HG03354 (cell line): Measurements from ENCODE around the gene EPS8.
A peak's percentile ranks its signal among the peaks of the same experiment; 100 is the strongest.
"Not testable (repeated sequence)": the region's sequence is repeated elsewhere in the genome, so short reads cannot be mapped to it uniquely, and the experiment has no call there.

Experiments
- ATAC-seq: cut with Tn5 transposase; IDR thresholded peaks from one replicate; pipeline ENCODE4 v1.9.1; 2021; ENCODE audit warnings: mild to moderate bottlenecking; ENCODE audit not compliant: unreplicated experiment, poor library complexity, severe bottlenecking

The EPS8 gene

DNA sequence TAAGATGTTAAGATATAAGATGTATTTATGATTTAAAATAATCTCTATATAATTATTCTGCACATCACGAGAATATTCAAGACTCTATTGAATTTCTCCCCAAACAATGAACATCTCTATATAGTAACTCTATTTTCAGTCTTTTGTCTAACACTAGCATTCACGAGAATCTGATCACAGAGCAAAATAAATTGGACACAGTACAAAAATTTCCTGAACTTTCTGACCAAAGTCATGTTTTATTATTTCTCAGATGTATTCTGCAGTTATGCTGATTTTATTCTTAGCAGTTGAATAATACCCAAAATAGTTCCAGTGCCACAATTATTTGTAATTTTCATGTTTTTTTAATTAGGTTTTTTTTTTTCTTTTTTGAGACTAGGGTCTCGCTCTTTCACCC lies 19.6 kb downstream of the EPS8 start:
- ATAC-seq = no peak

DNA sequence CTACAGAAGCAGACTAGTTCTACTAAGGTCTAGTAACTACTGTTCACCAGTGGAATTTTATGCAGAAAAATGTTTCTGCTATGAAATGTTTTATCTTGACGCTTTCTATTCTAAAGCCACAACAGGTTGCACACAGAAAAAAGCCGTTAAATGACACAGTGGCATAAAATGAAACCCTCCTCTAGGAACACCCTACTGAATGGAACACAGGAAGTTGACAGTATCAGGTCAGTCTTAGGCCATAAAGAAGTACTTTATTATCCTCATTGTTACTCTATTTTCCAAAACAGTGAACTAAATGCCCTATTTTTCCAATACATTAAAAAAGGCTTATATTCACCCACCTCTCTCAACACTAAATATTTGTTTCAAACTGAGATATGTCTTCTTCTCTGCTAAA lies 21.9 kb downstream of the EPS8 start:
- no peak for ATAC-seq

DNA sequence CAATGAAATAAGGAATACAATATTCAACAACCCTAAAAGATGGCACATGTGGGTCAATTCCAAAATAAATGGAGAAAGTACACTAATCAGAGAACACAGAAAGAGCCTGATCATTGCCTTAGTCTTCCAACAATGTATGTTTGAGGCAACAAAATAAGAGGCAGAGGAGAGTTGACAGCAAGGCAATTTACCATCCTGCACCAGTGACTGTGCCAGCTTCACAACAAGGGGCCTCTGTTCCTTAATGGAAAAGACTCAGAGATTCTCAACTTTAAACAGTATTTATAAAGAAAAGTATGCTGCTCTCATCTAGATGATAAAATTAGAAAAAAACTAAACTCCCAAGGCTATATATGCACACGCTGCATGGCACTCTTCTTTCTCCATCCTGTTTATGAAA lies 25.9 kb downstream of the EPS8 start:
- ATAC-seq = no peak

DNA sequence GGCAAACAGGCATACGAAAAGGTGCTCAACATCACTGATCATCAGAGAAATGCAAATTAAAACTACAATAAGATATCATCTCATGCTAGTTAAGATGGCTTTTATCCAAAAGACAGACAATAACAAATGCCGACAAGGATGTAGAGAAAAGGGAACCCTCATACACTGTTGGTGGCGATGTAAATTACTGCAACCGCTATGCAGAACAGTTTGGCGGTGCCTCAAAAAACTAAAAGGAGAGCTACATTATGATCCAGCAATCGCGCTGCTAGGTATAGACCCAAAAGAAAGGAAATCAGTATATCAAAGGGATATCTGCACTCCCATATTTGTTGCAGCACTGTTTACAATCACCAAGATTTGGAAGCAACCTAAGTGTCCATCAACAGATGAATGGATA lies 27.0 kb downstream of the EPS8 start:
- not testable (repeated sequence) for ATAC-seq

DNA sequence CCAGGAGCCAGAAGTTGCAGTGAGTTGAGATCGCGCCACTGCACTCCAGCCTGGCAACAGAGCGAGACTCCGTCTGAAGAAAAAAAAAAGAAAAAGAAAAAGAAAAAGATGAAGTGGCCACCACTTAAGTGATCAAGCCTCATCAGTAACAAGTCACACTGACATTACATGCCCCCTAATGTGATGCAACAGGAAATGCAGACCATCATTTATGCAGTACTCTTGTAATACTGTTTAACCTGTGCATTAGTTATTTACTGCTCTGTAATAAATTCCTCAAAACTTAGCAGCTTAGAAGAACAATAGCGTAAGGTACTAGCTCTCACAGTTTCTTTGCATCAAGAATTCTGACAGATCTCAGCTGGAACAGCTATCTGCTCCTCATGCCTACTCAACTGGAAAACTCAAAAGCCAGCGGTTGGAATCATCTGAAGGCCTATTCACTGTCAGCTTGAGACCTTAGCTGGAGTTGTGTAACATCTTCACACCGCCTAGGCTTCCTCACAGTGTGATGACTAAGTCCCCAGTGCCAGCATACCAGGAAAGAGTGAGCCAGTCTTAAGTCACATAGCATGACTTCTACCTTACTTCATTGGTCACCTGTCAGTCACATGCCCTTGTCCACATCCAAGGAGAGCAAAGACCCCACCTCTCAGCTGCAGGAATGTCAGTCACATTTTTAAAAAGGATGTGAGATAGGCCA lies 31.5 kb downstream of the EPS8 start:
- no peak for ATAC-seq

DNA sequence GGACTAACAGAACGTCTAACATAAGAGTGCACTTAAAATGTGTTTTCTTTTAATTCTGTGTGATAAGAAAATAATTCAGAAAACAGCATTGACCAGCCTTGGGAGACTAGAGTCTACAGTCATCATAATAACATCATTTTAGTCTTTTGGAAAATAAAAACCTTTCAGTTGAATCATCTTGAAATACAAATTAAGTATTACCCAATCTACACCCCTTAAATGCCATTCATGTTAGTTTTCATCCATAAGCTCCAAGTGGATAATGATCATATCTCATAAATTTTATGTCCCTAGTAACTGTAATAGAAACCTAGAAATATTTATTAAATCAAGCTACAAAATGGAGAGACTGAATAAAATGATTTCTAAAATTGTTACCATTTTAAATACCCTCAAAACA lies 32.4 kb downstream of the EPS8 start:
- no peak for ATAC-seq

DNA sequence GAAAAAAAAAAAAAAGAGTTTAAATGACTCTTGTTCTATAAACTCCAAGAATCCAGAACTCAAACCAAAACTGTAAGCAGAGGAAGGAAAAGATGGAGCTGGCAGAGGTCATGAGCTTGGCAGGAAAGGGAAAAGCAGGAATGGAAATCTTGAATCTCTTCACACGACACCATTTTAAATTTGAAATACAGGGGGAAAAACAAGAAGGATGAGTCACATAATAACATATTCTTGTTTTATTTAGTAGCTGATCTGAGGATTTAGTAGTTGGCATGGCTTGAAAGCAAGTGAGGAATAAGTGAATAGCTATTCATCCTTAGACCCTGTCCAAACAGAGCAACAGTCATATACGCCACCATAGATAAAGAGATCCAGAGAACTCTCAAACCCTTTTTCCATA lies 35.0 kb downstream of the EPS8 start:
- ATAC-seq = no peak

DNA sequence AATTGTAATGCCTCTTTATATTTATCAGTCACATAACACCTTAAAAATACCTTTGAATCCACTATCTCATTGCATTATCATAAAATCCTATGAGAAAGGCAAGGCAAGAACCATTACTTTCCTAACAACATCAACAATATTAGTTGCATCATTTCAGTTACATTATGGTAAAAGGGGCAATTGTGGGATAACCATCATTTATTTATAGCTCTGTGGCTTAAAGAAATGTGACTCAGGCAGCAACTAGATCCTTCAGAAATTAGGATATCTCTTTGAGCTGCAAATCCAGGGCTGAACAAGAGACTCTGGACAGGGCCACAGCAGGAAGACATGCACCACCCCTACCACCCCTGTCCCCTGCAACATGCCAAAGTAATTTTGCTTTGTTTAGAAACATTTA lies 36.4 kb downstream of the EPS8 start:
- no peak for ATAC-seq

DNA sequence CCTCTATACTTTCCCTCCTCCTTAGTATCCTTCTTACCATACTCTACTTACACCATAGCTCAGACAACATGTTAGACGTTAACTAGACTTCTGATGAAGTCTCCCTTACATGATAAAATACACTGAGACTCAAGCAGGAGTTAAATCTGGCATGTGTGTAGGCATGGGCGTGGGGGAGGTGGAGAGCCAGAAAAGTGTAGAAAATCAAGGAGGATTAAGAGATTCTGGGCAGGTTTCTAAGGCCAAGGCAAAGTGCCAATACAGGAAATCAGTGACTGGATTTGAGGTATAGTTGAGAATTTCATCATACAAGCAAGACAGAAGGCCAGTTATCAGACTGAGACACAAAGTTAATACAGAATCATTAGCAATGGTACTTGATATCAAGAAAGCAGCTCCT lies 37.4 kb downstream of the EPS8 start:
- ATAC-seq = no peak

DNA sequence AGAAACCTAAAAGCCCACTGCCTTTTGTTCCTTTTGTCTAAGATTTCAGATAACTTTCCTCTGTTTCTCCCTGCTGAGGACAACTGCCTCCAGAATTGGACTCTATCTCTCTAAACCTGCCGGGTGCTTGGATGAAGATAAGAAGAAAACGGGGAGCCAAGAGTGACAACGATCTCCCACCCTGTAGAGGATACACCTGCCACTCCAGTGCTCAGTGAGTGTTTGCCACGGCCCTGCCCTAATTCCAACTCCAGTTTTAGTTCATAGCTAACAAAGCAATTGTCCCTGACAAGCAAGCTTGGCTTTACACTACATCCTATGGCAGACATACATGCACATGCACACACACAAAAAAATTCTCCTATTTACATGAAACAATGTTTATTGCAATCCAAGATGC lies 39.3 kb downstream of the EPS8 start:
- no peak for ATAC-seq

DNA sequence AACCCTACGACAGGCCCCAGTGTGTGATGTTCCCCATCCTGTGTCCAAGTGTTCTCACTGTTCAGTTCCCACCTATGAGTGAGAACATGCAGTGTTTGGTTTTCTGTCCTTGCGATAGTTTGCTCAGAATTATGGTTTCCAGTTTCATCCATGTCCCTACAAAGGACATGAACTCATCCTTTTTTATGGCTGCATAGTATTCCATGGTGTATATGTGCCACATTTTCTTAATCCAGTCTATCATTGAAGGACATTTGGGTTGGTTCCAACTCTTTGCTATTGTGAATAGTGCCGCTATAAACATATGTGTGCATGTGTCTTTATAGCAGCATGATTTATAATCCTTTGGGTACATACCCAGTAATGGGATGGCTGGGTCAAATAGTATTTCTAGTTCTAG lies 47.3 kb downstream of the EPS8 start:
- ATAC-seq = not testable (repeated sequence)

DNA sequence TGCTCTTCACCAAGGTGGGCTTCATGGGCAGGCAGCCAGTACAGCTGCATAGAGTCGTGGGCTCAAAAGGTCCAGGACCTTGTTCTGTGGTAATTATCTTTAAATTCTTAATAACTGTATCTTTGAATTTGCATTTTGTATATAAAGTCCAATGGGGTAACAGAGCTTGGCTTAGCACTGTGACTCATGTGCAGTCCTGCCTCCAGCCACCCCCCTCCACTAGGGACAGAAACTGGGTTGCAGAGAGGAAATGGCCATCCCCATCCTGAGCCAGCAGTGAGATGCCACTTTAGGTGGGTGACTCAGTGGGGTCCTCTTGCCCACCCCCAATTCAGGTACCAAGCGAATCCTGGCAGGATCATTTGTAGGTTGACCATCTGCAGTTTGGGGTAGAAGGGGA lies 48.1 kb downstream of the EPS8 start:
- no peak for ATAC-seq

DNA sequence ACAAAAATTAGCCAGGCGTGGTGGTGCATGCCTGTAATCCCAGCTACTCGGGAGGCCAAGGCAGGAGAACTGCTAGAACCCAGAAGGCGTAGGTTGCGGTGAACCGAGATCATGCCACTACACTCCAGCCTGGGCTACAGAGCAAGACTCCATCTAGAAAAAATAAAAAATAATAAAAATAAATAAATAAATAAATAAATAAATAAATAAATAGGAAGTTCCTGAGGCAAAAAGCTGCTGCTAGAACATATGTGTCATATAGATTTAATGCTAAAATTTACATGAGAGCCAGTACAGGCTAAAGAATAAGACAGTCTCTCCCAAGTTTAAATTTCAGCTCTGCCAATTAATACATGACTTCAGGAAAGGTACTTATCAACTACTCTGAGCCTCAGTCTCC lies 48.8 kb downstream of the EPS8 start:
- ATAC-seq = not testable (repeated sequence)

DNA sequence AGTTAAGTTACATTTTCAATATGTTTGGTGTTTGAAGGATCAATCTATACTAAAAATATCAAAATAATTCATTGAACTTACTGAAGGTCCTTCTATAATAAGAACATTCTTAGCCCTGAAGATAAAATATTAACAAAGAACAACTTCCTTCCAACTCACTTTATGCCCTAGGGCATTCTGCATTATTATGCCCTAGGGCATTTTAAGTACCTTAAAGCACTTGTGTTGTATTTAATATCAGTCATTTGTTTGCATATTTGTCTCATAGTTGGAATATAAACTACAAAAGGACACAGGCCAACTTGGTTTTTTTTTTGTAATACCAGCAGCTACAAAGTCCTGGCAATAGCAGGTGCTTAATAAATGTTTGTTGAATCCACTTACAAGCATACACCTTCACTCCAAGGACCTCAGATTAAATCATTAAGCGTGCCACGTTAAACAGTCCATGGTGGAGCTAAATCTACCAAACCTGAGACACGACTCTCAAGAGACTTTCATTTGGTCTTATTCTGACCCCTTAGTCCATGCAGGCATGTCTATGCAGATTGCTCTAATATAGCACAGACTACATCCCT lies 50.7 kb downstream of the EPS8 start:
- no peak for ATAC-seq

DNA sequence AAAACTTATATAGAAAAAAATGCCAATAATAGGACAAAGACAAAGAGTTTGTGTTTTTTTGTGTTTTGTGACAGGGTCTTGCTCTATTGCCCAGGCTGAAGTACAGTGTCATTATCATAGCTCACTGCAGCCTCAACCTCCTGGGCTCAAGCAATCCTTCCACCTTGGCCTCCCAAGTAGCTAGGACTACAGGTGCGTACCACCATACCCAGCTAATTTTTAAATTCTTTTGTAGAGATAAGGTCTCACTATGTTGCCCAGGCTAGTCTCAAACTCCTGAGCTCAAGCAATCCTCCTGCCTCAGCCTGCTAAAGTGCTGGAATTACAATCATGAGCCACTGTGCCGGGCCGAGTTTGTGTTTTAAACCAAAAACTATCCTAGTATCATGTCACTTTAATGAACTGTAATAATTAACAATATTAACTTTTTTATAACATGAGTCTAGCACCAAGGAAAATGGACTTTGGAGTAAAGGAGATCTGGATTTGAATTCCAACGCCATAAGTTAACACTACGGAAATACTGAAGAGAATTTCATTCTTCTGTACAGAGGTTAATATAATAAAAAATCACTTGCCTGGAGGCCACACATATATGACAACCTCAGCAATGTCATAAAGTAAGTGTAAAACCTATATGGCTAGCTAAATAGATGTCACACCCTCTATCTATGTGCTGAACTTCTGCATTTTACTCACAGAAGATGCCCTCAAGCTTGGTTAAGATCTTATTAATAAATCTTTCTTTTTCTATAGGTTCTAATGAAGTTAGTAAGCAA lies 53.2 kb downstream of the EPS8 start:
- ATAC-seq = no peak

DNA sequence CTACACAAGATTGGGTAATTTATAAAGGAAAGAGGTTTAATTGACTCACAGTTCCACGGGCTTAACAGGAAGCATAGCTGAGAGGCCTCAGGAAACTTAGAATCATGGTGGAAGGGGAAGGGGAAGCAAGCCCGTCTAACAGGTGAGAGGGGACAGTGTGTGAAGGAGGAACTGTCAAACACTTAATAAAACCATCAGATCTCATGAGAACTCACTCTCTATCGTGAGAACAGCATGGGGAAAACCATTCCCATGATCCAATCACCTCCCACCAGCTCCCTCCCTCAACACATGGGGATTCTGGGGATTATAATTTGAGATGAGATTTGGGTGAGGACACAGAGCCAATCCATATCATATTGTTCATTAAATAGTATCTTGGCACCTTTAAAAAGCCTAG lies 56.1 kb downstream of the EPS8 start:
- ATAC-seq = peak; percentile 43

DNA sequence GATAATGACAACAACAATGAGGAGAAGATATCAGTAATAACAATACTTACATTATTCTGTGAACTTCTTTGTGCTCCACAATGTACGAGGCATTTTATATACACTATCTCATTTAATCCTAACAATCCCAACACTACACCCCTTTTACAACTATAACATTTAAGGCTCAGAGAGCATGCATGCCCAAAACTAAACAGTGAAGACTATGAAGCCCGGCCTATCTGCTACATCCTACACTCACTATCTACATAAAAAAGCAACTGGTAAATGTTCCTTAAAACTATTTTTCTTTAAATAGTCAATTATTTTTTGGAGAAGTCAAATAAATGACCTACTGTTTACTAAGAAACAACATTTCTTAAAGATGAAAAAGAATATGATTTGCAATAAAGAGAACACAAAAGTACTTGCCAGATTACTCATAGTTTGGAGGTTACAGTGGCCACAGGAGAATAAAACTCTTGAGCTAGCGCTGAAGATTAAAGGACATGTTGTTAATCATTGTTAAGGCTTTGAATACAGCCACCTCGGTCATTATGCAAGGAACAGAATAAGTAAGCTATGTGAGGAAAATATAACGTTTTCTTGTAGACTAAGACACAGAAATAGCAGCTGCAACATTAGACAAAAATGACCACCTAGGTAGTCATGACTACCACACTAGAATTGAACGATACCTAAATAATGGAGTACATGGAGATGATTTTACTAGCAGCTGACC lies 56.7 kb downstream of the EPS8 start:
- peak; percentile 86 for ATAC-seq

DNA sequence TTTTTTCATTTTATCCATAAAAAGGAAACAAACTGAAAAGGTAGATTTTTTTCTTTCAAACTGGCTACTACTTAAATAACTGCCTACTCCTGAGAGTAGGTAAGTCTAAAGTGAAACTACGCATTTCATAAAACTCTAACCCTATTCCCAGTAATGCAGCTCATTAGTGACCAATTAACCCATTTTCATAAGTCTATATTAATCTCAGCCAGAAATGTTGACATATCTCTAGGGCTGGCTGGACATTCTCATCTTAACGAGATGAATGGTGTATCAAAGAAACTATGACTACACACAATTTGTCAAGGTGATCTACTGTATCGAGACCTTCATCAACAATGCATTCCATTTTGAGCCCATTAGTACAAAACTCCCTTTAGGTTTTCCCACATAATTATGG lies 57.2 kb downstream of the EPS8 start:
- ATAC-seq = no peak

DNA sequence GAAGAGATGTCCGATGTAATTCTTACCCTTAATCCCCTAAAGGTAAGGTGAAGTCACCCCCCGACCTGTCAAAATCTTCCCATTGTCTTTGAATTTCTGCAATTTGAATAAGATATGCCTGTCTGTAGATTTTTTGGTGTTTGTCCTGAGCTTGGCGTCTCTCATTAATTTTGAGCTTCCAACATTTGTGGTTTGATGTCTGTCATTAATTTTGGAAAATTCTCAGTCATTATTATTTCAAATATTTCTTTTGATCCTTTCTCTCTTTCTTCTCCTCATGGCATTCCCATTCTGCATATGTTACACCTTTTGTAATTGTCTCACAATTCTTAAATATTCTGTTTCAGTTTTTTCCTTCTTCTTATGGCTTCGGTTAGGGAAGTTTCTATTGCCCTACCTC lies 60.1 kb downstream of the EPS8 start:
- no peak for ATAC-seq

DNA sequence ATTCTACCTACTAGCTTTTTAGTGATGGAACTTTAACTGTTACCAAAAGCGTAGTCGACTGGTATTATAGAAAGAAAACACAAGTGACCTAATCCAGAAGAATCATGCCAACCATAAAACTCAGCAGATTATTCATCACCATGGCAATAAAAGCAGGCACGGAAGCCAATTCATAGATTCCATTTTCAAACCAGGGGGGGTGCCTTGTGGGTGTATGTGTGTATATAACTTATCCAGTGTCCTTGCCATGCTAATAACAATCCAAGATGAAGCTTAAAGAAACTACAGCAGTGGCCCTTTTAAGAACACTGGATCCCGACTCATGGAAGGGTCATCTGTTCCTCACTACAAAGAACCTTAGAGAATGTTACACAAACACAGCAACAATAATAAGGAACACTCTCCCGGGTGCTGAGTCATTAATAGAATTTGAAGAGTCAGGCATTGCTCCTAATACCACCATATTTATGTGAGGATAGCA lies 61.0 kb downstream of the EPS8 start:
- no peak for ATAC-seq

DNA sequence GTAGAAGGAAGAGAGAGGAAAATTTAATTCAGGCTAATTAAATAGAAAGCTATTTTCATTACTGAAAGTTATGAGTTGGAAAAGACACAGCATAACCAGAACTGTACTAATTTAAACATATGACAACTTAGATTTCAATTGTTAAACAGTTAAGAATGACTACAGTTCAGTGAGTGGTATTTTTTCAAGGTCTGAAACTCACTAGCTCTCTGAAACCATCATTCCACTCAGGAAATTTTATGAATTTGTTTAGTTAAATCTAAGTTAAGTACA lies 62.4 kb downstream of the EPS8 start:
- ATAC-seq = no peak
